HG02623 (cell line): ENCODE results near the gene TPSB2.
"Not testable (repeated sequence)": the region's sequence is repeated elsewhere in the genome, so short reads cannot be mapped to it uniquely, and the experiment has no call there.

ENCODE experiments used
- ATAC-seq: cut with Tn5 transposase; IDR thresholded peaks from one replicate; pipeline ENCODE4 v1.9.1; 2021; ENCODE audit warnings: moderate library complexity; ENCODE audit not compliant: unreplicated experiment

The TPSB2 gene

DNA sequence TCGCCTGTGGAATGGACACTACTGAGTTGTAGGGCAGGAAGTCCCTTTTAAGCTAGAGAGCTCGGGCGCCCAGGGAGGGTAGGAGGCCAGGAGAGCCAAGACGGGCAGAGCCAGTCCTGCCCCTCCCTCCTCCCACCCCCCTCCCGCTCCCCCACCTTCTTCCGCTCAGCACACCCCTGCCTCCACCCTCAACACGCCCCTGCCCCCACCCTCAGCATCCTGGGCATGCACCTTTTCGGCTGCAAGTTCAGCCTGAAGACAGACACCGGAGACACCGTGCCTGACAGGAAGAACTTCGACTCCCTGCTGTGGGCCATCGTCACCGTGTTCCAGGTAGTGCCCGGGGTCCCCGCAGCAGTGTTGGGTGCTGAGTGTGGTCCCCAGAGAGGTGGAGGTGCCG, 23.2 kb downstream of the TPSB2 start:
- no peak for ATAC-seq

DNA sequence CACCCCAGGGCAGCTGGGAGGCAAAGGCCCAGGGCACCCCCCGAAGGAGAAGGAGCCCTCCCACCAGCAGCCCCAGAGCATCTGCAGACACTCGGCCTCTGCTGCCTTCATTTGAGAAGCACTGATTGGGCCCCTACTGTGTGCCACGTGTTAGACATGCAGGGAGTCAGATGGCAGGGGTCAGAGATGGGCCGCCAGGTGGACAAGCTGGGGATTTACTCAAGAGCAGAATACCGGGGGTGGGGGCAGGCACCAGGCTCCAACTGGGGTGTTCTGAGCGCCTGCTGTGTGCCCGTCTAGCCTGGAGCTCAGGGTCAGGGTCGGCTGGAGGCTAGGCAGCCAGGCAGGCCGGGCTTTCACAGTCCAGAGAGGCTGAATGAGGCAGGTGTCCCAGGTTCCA, 23.7 kb downstream of the TPSB2 start:
- ATAC-seq = no peak

DNA sequence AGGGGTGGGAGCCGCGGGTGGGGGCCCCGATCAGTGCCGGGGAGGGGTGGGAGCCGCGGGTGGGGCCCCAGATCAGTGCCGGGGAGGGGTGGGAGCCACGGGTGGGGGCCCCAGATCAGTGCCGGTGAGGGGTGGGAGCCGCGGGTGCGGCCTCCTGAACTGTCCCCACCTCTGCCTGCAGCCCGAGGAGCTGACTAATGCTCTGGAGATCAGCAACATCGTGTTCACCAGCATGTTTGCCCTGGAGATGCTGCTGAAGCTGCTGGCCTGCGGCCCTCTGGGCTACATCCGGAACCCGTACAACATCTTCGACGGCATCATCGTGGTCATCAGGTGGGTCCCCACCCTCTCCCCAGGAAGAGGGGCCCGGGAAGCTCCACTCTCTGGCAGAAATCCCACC, 25.1 kb downstream of the TPSB2 start:
- no peak for ATAC-seq

- no peak for ATAC-seq
Measured at GRCh38 chr16:1202274-1202673, 27.7 kb downstream of the TPSB2 start.

DNA sequence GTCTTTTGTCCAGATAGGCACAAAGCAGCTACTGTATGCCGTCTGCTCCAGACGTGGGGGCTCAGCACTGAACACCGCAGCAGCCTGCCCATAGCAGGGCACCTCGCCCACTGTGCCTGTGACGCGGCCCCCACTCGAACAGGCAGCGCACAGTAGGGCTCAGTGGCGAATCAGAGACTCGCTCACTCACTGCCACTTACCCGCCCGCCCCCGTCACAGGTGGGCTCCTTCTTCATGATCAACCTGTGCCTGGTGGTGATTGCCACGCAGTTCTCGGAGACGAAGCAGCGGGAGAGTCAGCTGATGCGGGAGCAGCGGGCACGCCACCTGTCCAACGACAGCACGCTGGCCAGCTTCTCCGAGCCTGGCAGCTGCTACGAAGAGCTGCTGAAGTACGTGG, 28.5 kb downstream of the TPSB2 start:
- ATAC-seq = no peak

DNA sequence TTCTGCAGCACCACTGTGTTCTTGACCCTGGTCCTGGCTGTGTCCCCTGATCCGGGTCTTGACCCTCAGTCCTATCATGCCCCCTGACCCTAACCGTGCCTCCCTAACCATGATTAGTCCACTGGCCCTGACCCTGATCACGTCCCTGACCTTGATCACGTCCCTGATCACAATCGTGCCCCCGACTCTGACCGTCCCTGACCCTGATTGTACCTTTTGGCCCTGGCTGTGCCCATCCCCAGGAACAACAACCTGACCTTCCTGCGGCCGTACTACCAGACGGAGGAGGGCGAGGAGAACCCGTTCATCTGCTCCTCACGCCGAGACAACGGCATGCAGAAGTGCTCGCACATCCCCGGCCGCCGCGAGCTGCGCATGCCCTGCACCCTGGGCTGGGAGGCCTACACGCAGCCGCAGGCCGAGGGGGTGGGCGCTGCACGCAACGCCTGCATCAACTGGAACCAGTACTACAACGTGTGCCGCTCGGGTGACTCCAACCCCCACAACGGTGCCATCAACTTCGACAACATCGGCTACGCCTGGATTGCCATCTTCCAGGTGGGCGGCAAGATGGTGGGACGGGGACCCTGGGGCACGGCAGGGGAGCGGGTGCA, 29.9 kb downstream of the TPSB2 start:
- no peak for ATAC-seq

DNA sequence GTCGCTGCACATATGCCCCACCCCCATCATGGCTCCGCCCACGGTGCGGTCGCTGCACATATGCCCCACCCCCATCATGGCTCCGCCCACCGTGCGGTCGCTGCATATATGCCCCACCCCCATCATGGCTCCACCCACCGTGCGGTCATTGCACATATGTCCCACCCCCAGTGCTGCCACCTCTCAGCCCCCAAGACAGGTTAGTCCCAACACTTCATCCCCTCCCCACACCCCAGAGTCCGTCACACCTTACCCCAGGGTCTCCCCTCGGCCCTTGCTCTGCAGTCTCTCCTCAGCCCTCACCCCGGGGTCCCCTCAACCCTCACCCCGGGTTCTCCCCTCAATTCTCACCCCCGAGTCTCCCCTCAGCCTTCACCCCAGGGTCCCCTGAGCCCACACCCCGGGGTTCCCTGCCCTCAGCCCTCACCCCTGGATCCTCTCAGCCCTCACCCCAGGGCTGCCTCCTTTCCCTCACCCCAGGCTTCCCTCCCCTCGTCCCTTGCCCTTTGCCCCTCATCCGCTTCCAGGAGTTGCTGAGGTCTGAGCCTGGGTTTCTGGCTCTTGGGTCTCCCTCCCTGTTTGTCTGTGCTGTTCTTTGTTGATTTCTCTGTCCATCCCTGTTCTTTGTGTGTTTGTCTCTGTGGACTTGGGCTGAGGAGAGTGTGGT, 30.5 kb downstream of the TPSB2 start:
- no peak for ATAC-seq

GRCh38 chr16:1198671-1199346, 31.2 kb downstream of the TPSB2 start:
- not testable (repeated sequence) for ATAC-seq

- ATAC-seq = no peak
Measured at GRCh38 chr16:1198194-1198593, 31.8 kb downstream of the TPSB2 start.

DNA sequence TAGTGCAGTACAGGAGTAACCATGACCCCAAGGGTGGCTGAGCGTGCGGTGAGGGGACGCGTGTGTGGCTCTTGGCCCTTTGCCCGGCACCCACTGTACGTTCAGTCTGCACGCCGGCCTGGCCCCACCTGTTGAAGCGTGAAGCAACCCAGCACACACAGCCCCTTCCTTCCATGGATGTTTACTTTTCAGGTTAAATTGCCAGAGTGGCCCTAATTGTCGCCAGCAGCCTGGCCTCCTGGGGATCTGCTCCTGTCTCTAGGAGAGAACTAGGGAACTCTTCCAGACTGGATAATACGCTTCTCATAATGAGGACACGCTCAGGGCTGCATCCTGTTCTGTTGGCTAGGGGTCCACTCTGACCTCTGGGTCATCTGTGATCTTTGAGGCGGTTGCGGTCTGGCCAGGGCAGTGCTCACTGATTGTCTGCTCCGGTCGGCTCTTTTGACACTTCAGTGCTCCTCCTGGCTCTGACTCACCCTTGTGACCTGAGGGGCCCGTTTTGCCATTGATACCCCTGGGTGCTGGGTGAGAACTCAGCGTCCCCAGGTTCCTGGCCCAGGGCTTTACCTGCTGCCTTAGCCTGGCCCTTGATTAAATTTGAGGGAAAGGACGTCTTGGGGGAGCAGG, 32.6 kb downstream of the TPSB2 start:
- ATAC-seq = no peak

DNA sequence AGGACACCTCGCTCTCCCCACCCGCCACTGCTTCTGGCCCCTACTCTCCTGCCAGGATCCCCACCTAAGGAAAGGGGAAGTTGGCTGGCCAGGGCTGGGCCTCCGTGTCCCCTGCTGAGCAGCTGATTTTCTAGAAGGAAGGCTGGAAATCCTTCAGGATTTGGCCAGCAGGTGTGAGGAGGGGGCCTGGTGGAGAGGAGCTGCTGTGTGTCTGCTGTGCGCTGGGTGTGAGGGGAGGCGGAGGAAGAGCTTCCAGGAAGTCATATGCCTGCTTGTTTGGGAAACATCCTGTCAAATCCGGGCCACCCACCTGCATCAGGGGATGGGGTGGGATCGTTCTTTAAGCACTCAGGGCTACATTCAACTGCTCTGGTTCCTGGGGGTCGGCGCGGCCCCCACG, 33.5 kb downstream of the TPSB2 start:
- ATAC-seq = no peak

- ATAC-seq = no peak
Measured at GRCh38 chr16:1195393-1195666, 34.7 kb downstream of the TPSB2 start.

DNA sequence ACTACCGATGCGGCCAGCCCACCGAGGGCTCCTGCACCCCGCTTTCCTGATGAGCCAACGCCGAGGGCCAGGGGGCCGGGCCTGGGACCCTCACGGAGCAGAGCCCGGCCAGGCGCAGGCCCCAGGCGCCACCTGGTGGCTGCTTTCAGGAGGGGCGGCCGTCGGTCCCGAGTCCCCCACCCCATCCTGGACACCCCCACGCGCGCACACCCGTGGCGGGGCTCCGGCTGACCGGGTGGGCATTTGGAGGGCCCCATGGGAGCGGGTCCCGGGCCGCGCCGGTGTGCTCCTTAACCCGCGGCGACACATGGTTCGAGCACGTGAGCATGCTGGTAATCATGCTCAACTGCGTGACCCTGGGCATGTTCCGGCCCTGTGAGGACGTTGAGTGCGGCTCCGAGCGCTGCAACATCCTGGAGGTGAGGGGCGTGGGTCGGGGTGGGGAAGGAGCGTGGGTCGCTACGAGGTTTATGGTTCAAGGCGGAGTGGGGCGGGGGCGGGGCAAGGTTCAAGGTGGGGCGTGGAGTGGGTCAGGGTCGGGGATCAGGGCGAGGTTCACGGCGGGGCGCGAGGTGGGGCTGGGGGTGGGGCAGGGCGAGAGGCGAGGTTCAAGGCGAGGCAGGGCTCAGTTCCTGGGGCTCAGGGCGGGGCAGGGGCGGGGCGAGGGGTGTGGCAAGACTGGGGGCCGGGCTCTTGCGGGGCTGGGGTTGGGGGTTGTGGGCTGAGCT, 35.2 kb downstream of the TPSB2 start:
- ATAC-seq = no peak

- no peak for ATAC-seq
Measured at GRCh38 chr16:1193825-1194581, 36.0 kb downstream of the TPSB2 start.

- no peak for ATAC-seq
Measured at GRCh38 chr16:1193143-1193824, 36.7 kb downstream of the TPSB2 start.

- no peak for ATAC-seq
Measured at GRCh38 chr16:1192384-1193073, 37.5 kb downstream of the TPSB2 start.

DNA sequence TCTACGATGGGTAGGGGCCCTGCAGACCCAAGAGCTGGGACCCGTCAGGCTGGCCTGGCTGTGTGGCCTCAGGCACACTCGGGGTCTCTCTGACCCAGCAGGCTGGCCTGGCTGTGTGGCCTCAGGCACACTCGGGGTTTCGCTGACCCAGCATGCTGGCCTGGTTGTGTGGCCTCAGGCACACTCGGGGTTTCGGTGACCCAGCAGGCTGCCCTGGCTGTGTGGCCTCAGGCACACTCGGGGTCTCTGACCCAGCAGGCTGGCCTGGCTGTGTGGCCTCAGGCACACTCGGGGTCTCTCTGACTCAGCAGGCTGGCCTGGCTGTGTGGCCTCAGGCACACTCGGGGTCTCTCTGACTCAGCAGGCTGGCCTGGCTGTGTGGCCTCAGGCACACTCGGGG, 39.2 kb downstream of the TPSB2 start:
- ATAC-seq = not testable (repeated sequence)

DNA sequence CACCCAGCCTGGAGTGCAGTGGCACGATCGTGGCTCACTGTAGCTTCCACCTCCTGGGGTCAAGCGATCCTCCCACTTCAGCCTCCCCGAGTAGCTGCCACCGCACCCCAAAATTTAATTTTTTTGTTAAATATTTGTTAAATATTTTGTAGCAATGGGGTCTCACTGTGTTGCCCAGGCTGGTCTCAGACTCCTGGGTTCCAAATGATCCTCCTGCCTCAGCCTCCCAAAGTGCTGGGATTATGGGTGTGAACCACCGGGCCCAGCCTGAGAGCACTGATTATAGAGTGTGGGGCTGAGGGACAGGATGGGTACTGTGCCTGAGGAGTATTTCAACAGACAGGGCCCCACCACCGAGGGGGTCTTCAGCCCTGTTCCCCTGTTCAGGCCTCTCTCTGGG, 40.5 kb downstream of the TPSB2 start:
- no peak for ATAC-seq

GRCh38 chr16:1188432-1189189, 41.4 kb downstream of the TPSB2 start:
- no peak for ATAC-seq
